Gastrocnemius medialis (tissue), 4 donors: Measurements from ENCODE around the gene LTA. TPM values are rescaled to one million over a fixed set of nuclear protein-coding genes. Genes with fewer than 3 reads are reported as not detected.

Source experiments
- ATAC-seq, 2 donors: fragments of 150-250 bp; one replicate each; pipeline ENCODE4 v1.9.1; 2016
- DNase-seq, 2 donors: peaks; one replicate each; pipeline ENCODE4 v3.0.0-alpha.2; 2019
- H3K27ac ChIP-seq, 4 donors: fragments of 200-600 bp; sonication (generic); 1 replicate in 1 of 4; 2 replicates in 3 of 4; pipeline ENCODE4 v1.5.1; 2016 to 2018; ENCODE audit warnings: mild to moderate bottlenecking in 2 of 4, moderate library complexity in 1 of 4
- H3K27me3 ChIP-seq, 3 donors: fragments of 200-600 bp; sonication (generic) in 2 of 3; 1 replicate in 1 of 3; 2 replicates in 2 of 3; pipeline versions ENCODE4 v1.5.1 to v1.6.0; 2016 to 2019; ENCODE audit warnings: mild to moderate bottlenecking in 1 of 3, moderate library complexity in 1 of 3
- H3K36me3 ChIP-seq, 2 donors: fragments of 200-600 bp; sonication (generic) in 1 of 2; one replicate each; pipeline ENCODE4 v1.5.1; 2017 to 2018
- H3K4me1 ChIP-seq, 2 donors: fragments of 200-600 bp; sonication (generic) in 1 of 2; one replicate each; pipeline ENCODE4 v1.5.1; 2016 to 2017; ENCODE audit warnings: mild to moderate bottlenecking in 2 of 2
- H3K4me3 ChIP-seq, 4 donors: fragments of 200-600 bp; sonication (generic) in 3 of 4; 1 replicate in 1 of 4; 2 replicates in 3 of 4; pipeline ENCODE4 v1.5.1; 2016 to 2019; ENCODE audit warnings: mild to moderate bottlenecking in 2 of 4
- H3K9me3 ChIP-seq, 3 donors: fragments of 200-600 bp; sonication (generic) in 2 of 3; 1 replicate in 1 of 3; 2 replicates in 2 of 3; pipeline ENCODE4 v1.5.1; 2016 to 2019
- CTCF ChIP-seq, 5 experiments: fragments of 450-650 bp in 3 of 5; fragments of 200-600 bp in 2 of 5; sonication (generic) in 2 of 5; IDR thresholded peaks in 4 of 5; conservative IDR thresholded peaks in 1 of 5; 1 replicate in 4 of 5; 2 replicates in 1 of 5; pipeline ENCODE4 v1.5.1; 2016 to 2019; ENCODE audit warnings: antibody characterized with exemption in 5 of 5, mild to moderate bottlenecking in 3 of 5, moderate library complexity in 3 of 5
- POLR2A ChIP-seq, 2 donors: fragments of 450-650 bp; IDR thresholded peaks; one replicate each; pipeline ENCODE4 v1.6.1; 2017; ENCODE audit warnings: antibody characterized with exemption in 2 of 2, mild to moderate bottlenecking in 2 of 2, moderate library complexity in 2 of 2
- in situ Hi-C, 4 donors: fragments of 200-750 bp; cut with MboI; loops; one replicate each; pipeline versions ENCODE4 v1.15.0 to v1.8.0; 2017; ENCODE audit warnings: low sequenced_read_pairs in 4 of 4
- intact Hi-C: fragments of 100-400 bp; cut with DNase I; formaldehyde crosslinking; loops from one replicate; pipeline ENCODE4 v1.15.1; 2023; ENCODE audit warnings: low total_unique reads
- total RNA-seq, 4 donors: library from RNA; depleted of rRNA; stranded (reverse); fragments of >200 nt; gene quantifications; one replicate each; pipeline versions ENCODE4 v1.1.0 to v1.2.3, GENCODE V29; 2016

LTA gene
- total RNA-seq, 4 donors from 2014 or later: not detected

GRCh38 chr6:31575952-31576685 lies 4.0 kb downstream of the LTA start:
- intact Hi-C loops (no loop called here), in situ Hi-C loops (no loop called here)
- DNase-seq (no peak), ATAC-seq (no peak)
- Histone ChIP-seq H3K9me3 (no peaks in the 10 kb centered on the region), H3K36me3 (no peaks in the 10 kb centered on the region), H3K27me3 (no peaks in the 10 kb centered on the region), H3K27ac (peak overlapping the region in 2 of 4 donors; percentile 58 to 61), H3K4me1 (peaks cover 0 to 5% of the 10 kb centered on the region in 2 donors), H3K4me3 (peak overlapping the region in 2 of 4 donors; percentile 22 to 44)
- TF ChIP-seq CTCF (IDR thresholded peaks at IDR 0.05 in 4 of 5, conservative IDR thresholded peaks at IDR 0.05 in 1 of 5) (no peak), POLR2A (IDR thresholded peaks at IDR 0.05) (no peak)

DNA sequence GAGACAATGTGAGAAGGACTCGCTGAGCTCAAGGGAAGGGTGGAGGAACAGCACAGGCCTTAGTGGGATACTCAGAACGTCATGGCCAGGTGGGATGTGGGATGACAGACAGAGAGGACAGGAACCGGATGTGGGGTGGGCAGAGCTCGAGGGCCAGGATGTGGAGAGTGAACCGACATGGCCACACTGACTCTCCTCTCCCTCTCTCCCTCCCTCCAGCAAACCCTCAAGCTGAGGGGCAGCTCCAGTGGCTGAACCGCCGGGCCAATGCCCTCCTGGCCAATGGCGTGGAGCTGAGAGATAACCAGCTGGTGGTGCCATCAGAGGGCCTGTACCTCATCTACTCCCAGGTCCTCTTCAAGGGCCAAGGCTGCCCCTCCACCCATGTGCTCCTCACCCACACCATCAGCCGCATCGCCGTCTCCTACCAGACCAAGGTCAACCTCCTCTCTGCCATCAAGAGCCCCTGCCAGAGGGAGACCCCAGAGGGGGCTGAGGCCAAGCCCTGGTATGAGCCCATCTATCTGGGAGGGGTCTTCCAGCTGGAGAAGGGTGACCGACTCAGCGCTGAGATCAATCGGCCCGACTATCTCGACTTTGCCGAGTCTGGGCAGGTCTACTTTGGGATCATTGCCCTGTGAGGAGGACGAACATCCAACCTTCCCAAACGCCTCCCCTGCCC lies 4.9 kb downstream of the LTA start:
- intact Hi-C loops (no loop called here), in situ Hi-C loops (no loop called here)
- ATAC-seq: no peak
- Histone ChIP-seq H3K27ac (no peak overlapping the region), H3K27me3 (no peaks in the 10 kb centered on the region), H3K9me3 (no peaks in the 10 kb centered on the region), H3K4me3 (no peak overlapping the region), H3K36me3 (no peaks in the 10 kb centered on the region), H3K4me1 (peaks cover 0 to 5% of the 10 kb centered on the region in 2 donors)
- DNase-seq: no peak
- TF ChIP-seq POLR2A (IDR thresholded peaks at IDR 0.05) (no peak), CTCF (IDR thresholded peaks at IDR 0.05 in 4 of 5, conservative IDR thresholded peaks at IDR 0.05 in 1 of 5) (no peak)

GRCh38 chr6:31577579-31577966 lies 5.5 kb downstream of the LTA start:
- no peaks in the 10 kb centered on the region for H3K9me3 ChIP-seq
- H3K4me3 ChIP-seq: no peak overlapping the region
- DNase-seq (no peak), ATAC-seq (no peak)
- H3K27me3 ChIP-seq: no peaks in the 10 kb centered on the region
- H3K4me1 ChIP-seq: peaks cover 0 to 5% of the 10 kb centered on the region in 2 donors
- intact Hi-C loops: no loop called here
- TF ChIP-seq CTCF (IDR thresholded peaks at IDR 0.05 in 4 of 5, conservative IDR thresholded peaks at IDR 0.05 in 1 of 5): no peak
- no peak for TF ChIP-seq POLR2A (IDR thresholded peaks at IDR 0.05)
- in situ Hi-C loops: no loop called here
- H3K27ac ChIP-seq: no peak overlapping the region
- H3K36me3 ChIP-seq: no peaks in the 10 kb centered on the region

DNA sequence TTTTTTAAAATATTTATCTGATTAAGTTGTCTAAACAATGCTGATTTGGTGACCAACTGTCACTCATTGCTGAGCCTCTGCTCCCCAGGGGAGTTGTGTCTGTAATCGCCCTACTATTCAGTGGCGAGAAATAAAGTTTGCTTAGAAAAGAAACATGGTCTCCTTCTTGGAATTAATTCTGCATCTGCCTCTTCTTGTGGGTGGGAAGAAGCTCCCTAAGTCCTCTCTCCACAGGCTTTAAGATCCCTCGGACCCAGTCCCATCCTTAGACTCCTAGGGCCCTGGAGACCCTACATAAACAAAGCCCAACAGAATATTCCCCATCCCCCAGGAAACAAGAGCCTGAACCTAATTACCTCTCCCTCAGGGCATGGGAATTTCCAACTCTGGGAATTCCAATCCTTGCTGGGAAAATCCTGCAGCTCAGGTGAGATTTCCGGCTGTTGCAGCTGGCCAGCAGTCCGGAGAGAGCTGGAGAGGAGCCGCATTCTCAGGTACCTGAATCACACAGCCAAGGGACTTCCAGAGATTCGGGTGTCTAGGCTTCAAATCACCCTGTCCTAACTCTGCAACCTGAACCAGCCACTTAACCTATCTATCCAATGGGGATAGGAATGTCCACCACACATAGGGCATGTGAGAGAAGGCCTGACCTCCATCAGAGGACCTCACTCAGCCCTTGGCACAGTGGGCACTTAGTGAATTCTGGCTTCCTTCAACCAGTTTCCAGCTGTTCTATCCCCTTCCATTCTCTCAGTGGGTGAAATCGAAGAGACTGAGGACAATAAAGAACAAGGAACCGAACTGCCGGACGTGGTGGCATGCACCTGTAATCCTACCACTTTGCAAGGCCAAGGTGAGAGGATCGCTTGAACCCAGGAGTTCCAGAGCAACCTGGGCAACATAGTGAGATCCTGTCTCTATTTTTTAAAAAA lies 6.4 kb downstream of the LTA start:
- ATAC-seq: no peak
- H3K36me3 ChIP-seq: no peaks in the 10 kb centered on the region
- no peaks in the 10 kb centered on the region for H3K9me3 ChIP-seq
- intact Hi-C loops: no loop called here
- H3K4me1 ChIP-seq: peaks cover 0 to 5% of the 10 kb centered on the region in 2 donors
- H3K27me3 ChIP-seq: no peaks in the 10 kb centered on the region
- in situ Hi-C loops: no loop called here
- TF ChIP-seq POLR2A (IDR thresholded peaks at IDR 0.05): no peak
- no peak for TF ChIP-seq CTCF (IDR thresholded peaks at IDR 0.05 in 4 of 5, conservative IDR thresholded peaks at IDR 0.05 in 1 of 5)
- no peak overlapping the region for H3K4me3 ChIP-seq
- H3K27ac ChIP-seq: no peak overlapping the region
- DNase-seq: no peak
